Left colon (tissue), 2 donors: ENCODE results near the gene MDFI. TPM values are rescaled to one million over a fixed set of nuclear protein-coding genes. Genes with fewer than 3 reads are reported as not detected.

ENCODE experiments used
- ATAC-seq: fragments of 200-7000 bp; cut with Tn5 transposase; one replicate; pipeline ENCODE4 v1.9.1; 2020; ENCODE audit warnings: mild to moderate bottlenecking, moderate library complexity
- DNase-seq, 2 donors: peaks; one replicate each; pipeline ENCODE4 v3.0.0-alpha.2; 2020
- intact Hi-C, 2 donors: fragments of 100-400 bp; cut with DNase I in 1 of 2; cut with micrococcal nuclease in 1 of 2; formaldehyde crosslinking; loops; one replicate each; pipeline versions ENCODE4 v1.11.2 to v1.14.0; 2022; cut with DNase I, micrococcal nuclease
- total RNA-seq, 2 donors: library from RNA; stranded (reverse); fragmentation: NEBNext Ultra II Directional; extraction: Animal tissue kit (Norgen Biotek cat#: 25700); gene quantifications; one replicate each; pipeline ENCODE4 v1.2.1, GENCODE V29; 2021
- donor health status: DM: no; HTN: no; CAD: no.
- donor health status: DM: yes; HTN: yes; CAD: no.

Gene MDFI
- total RNA-seq, 2 donors from 2014 or later: 1.1 to 1.6 TPM

- no peak for ATAC-seq
- DNase-seq: no peak
- intact Hi-C loops: no loop called here
Observed at GRCh38 chr6:41642960-41643898, 5.0 kb downstream of the MDFI start.

- DNase-seq (no peak), ATAC-seq (no peak)
- intact Hi-C loops: no loop called here
Observed at GRCh38 chr6:41643899-41644269, 5.6 kb downstream of the MDFI start.

- no peak for ATAC-seq
- no peak for DNase-seq
- intact Hi-C loops: no loop called here
Observed at GRCh38 chr6:41644297-41644879, 6.1 kb downstream of the MDFI start.

- DNase-seq (no peak), ATAC-seq (no peak)
- intact Hi-C loops: no loop called here
Observed at GRCh38 chr6:41645007-41645618, 6.8 kb downstream of the MDFI start.

- DNase-seq: no peak
- ATAC-seq: no peak
- intact Hi-C loops: no loop called here
Observed at GRCh38 chr6:41646026-41646795, 7.9 kb downstream of the MDFI start.

GRCh38 chr6:41647061-41647511, 8.8 kb downstream of the MDFI start:
- DNase-seq (no peak), ATAC-seq (no peak)
- intact Hi-C loops: no loop called here

- DNase-seq (no peak), ATAC-seq (no peak)
- intact Hi-C loops: no loop called here
Observed at GRCh38 chr6:41648070-41648585, 9.9 kb downstream of the MDFI start.

- ATAC-seq (no peak), DNase-seq (no peak)
- intact Hi-C loops: no loop called here
Observed at GRCh38 chr6:41648921-41649320, 10.7 kb downstream of the MDFI start.

GRCh38 chr6:41649596-41649995, 11.3 kb downstream of the MDFI start:
- intact Hi-C loops: no loop called here
- no peak for DNase-seq
- no peak for ATAC-seq

GRCh38 chr6:41650120-41650519, 11.9 kb downstream of the MDFI start:
- no peak for ATAC-seq
- DNase-seq: no peak
- intact Hi-C loops: no loop called here

- intact Hi-C loops: no loop called here
- ATAC-seq: no peak
- DNase-seq: no peak
Observed at GRCh38 chr6:41651246-41651961, 13.1 kb downstream of the MDFI start.

- DNase-seq (no peak), ATAC-seq (no peak)
- intact Hi-C loops: no loop called here
Observed at GRCh38 chr6:41651962-41652657, 13.8 kb downstream of the MDFI start.

GRCh38 chr6:41652866-41653652, 14.8 kb downstream of the MDFI start:
- ATAC-seq (peak; percentile 43), DNase-seq (no peak)
- intact Hi-C loops: no loop called here

GRCh38 chr6:41653691-41654090, 15.4 kb downstream of the MDFI start:
- ATAC-seq: no peak
- intact Hi-C loops: no loop called here
- no peak for DNase-seq

- ATAC-seq: no peak
- no peak for DNase-seq
- intact Hi-C loops: no loop called here
Observed at GRCh38 chr6:41654151-41654697, 16.0 kb downstream of the MDFI start.

GRCh38 chr6:41654698-41655151, 16.5 kb downstream of the MDFI start:
- intact Hi-C loops: no loop called here
- DNase-seq: no peak
- ATAC-seq: no peak

- no peak for ATAC-seq
- intact Hi-C loops: no loop called here
- DNase-seq: no peak
Observed at GRCh38 chr6:41655176-41655575, 16.9 kb downstream of the MDFI start.
